GM12878 (cell line): ENCODE results near the gene CFAP45. TPM values are rescaled to one million over a fixed set of nuclear protein-coding genes. Genes with fewer than 3 reads are reported as not detected.
"Not testable (repeated sequence)": the region's sequence is repeated elsewhere in the genome, so short reads cannot be mapped to it uniquely, and the experiment has no call there.

ENCODE experiments used
- ATAC-seq: fragments of 200-7000 bp; cut with Tn5 transposase; 3 replicates; pipeline ENCODE4 v1.9.1; 2020; ENCODE audit warnings: mild to moderate bottlenecking, moderate library complexity
- BruUV-seq: library from RNA; stranded (reverse); fragments of 400-500 nt; replicated peaks from 2 replicates; lab custom pipeline; 2021; lab: Mats Ljungman, UMichigan
- CTCF ChIA-PET: fragments of 300-600 bp; sonication (Branson Sonifier 250); formaldehyde crosslinking; extraction: SDS; loops from one replicate; lab custom pipeline; 2021; ENCODE audit warnings: inconsistent platforms; lab: Yijun Ruan, JAX
- POLR2A ChIA-PET: fragments of 350-600 bp; formaldehyde crosslinking; extraction: SDS; loops from one replicate; lab custom pipeline; 2021; ENCODE audit warnings: inconsistent platforms; lab: Charles Lee
- RAD21 ChIA-PET: fragments of 300-600 bp; sonication (Branson Sonifier 250); formaldehyde crosslinking; loops from one replicate; lab custom pipeline; 2023; ENCODE audit warnings: antibody characterized with exemption; ENCODE audit not compliant: unreplicated experiment; lab: Charles Lee
- SMC1A ChIA-PET: fragments of 300-600 bp; sonication (Branson Sonifier 250); formaldehyde crosslinking; loops from one replicate; lab custom pipeline; 2023; ENCODE audit not compliant: unreplicated experiment, uncharacterized antibody; lab: Charles Lee
- DNase-seq: peaks from one replicate; pipeline ENCODE4 v3.0.0-alpha.2; 2011; ENCODE audit warnings: low read depth, low spot score
- FAIRE-seq: peaks from 3 replicates; lab custom pipeline; 2011; peaks lifted over from hg19 to GRCh38; lab: Jason Lieb, UNC
- H2AFZ ChIP-seq: 2 replicates; pipeline ENCODE4 v1.6.0; 2011; ENCODE audit warnings: low read depth, low read length, control low read depth; ENCODE audit not compliant: control insufficient read depth
- H3K27ac ChIP-seq: 2 replicates; pipeline ENCODE4 v1.5.1; 2011; ENCODE audit warnings: control low read depth; ENCODE audit not compliant: control insufficient read depth, insufficient read depth
- H3K27me3 ChIP-seq, 2 experiments: replicated peaks in 1 of 2; 2 replicates each; pipeline versions ENCODE4 v1.6.0 to v1.6.1; 2011; ENCODE audit warnings: low read length in 1 of 2; ENCODE audit not compliant: control insufficient read depth in 2 of 2, insufficient read depth in 2 of 2
- H3K36me3 ChIP-seq, 2 experiments: 2 replicates each; pipeline ENCODE4 v1.5.1; 2011; ENCODE audit warnings: low read length in 1 of 2; ENCODE audit not compliant: control insufficient read depth in 2 of 2, insufficient read depth in 2 of 2
- H3K4me1 ChIP-seq: 2 replicates; pipeline ENCODE4 v1.6.1; 2011; ENCODE audit warnings: mild to moderate bottlenecking, low read length, moderate library complexity, mixed read lengths; ENCODE audit not compliant: control insufficient read depth, insufficient read depth
- H3K4me2 ChIP-seq: 2 replicates; pipeline ENCODE4 v1.6.0; 2011; ENCODE audit warnings: control low read depth; ENCODE audit not compliant: control insufficient read depth, insufficient read depth
- H3K4me3 ChIP-seq: fragments of 200-600 bp; sonication (generic); 2 replicates; pipeline ENCODE4 v1.5.1; 2016
- H3K79me2 ChIP-seq: 2 replicates; pipeline ENCODE4 v1.6.0; 2011; ENCODE audit warnings: low read length; ENCODE audit not compliant: control insufficient read depth, insufficient read depth
- H3K9ac ChIP-seq: 2 replicates; pipeline ENCODE4 v1.8.0; 2011; ENCODE audit warnings: low read length, control low read depth, mixed read lengths; ENCODE audit not compliant: control insufficient read depth, insufficient read depth
- H3K9me3 ChIP-seq: replicated peaks from 3 replicates; pipeline ENCODE4 v1.5.1; 2011; ENCODE audit warnings: mild to moderate bottlenecking, low read length; ENCODE audit not compliant: control insufficient read depth, insufficient read depth
- H4K20me1 ChIP-seq: 2 replicates; pipeline ENCODE4 v1.6.0; 2011; ENCODE audit not compliant: control insufficient read depth, insufficient read depth
- CBX3 ChIP-seq: fragments of 200-600 bp; sonication (generic); IDR thresholded peaks from 2 replicates; pipeline ENCODE4 v1.6.1; 2016; ENCODE audit warnings: low read depth, borderline replicate concordance
- NFYA ChIP-seq: IDR thresholded peaks from 2 replicates; pipeline ENCODE4 v1.6.1; 2011; ENCODE audit warnings: low read depth, mild to moderate bottlenecking, low read length, improper control_type of control experiment, borderline replicate concordance
- NR2F1 ChIP-seq: fragments of 450-650 bp; conservative IDR thresholded peaks from 2 replicates; pipeline ENCODE4 v1.6.1; 2017; ENCODE audit warnings: mild to moderate bottlenecking
- ZBTB11 ChIP-seq: fragments of 450-650 bp; formaldehyde crosslinking; IDR thresholded peaks from 2 replicates; pipeline ENCODE4 v1.5.0; 2022; ENCODE audit warnings: mild to moderate bottlenecking, missing genetic modification characterization
- ZBTB33 ChIP-seq: fragments of 450-650 bp; IDR thresholded peaks from 2 replicates; pipeline ENCODE4 v1.6.1; 2017; ENCODE audit warnings: mild to moderate bottlenecking
- WGBS: methylation state at CpG from one replicate; pipeline ENCODE4 v1.1.6; 2016; ENCODE audit warnings: low lambda C conversion rate; ENCODE audit not compliant: insufficient replicate concordance, insufficient coverage; ENCODE audit errors: missing lambda C conversion rate; 5-methylcytosine and 5-hydroxymethylcytosine counted together
- in situ Hi-C: fragments of 300-500 bp; cut with MboI; formaldehyde crosslinking; loops from 9 replicates; pipeline ENCODE4 v1.14.3; 2018; ENCODE audit warnings: mixed read lengths
- intact Hi-C: fragments of 100-400 bp; cut with micrococcal nuclease; formaldehyde crosslinking; loops from one replicate; pipeline ENCODE4 v1.14.2; 2022; ENCODE audit not compliant: unreplicated experiment
- polyA plus RNA-seq, 11 experiments: library from polyadenylated mRNA; depleted of rRNA in 4 of 11; unstranded in 6 of 11; stranded (reverse) in 5 of 11; fragments of >200 nt; fragmentation: Nextera tagmentation in 4 of 11; fragmentation: Illumina TruSeq in 1 of 11; extraction: Ambion mirVana in 4 of 11; extraction: Trizol in 1 of 11; gene quantifications; 1 replicate in 1 of 11; 2 replicates in 10 of 11; pipeline versions ENCODE4 v1.2.1 to v1.2.3, GENCODE V29; 2011 to 2016; ENCODE audit warnings: inconsistent platforms in 2 of 11, missing spikeins in 2 of 11, low read depth in 1 of 11
- total RNA-seq, 4 experiments: library from RNA; depleted of rRNA in 3 of 4; stranded (reverse); fragments of >200 nt in 3 of 4; fragmentation: Illumina TruSeq in 1 of 4; extraction: Trizol in 1 of 4; gene quantifications; 2 replicates each; pipeline versions ENCODE4 v1.2.1 to v1.2.3, GENCODE V29; 2013 to 2021

CFAP45 gene
- total and polyA plus RNA-seq, 10 of the 15 experiments (the other 5 are each of a cell fraction or from before 2014, with no cell fraction given) = 0.43 to 0.91 (median 0.67) TPM

DNA sequence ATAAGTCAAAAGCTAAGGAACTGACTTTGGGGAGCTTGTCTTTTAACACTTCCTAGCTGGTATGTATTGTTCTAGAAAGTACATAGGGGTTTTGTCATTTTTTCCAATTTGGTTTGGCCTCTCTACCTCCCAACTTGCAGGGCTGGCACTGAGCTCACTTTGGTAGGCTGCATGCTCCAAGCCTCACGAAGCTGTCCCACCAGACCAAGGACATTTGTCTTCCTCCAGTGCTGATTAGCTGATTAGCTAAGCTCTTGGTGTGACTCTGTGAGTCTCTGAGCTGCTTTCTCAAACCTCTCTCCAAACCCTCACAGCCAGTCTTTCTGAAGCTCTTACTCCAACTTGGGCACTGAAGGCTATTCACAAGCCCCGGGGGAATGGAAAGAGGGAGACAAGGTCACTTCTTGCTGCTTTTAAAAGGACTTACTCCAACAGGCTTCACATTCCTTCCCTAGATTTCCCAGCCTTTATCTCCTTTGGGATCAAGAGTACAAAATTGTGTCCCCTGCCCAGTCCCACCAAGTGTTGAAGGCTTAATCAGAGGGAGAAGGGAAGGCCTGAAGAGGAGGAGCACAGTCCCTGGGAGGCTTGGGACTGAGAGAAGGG, 893 bp upstream of the CFAP45 start (continued):
- TF ChIP-seq ZBTB11 (CRISPR knock-in tag) (no peak), CBX3 (no peak), NFYA (no peak), NR2F1 (no peak), ZBTB33 (no peak)
- TF ChIP-seq, all 136 proteins: peak for 0

DNA sequence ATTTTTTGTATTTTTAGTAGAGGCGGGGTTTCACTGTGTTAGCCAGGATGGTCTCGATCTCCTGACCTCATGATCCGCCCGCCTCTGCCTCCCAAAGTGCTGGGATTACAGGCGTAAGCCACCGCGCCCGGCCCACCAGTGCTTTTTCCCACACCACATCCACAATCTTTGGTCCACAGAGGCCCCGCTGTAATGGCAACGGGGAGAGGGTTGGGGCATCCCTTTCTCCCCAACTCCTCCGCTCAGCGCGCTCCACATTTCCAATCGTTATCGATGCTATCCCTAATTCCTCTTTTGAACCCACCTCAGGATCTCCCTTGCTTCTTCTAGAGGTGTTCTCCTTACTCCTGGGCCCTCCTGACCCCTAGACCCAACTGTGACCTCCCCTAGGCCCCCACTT, 331 bp downstream of the CFAP45 start:
- BruUV-seq, H3K9ac ChIP-seq, H4K20me1 ChIP-seq, H3K36me3 ChIP-seq, H3K4me3 ChIP-seq, FAIRE-seq, H3K27ac ChIP-seq, intact Hi-C loops, H3K79me2 ChIP-seq, H3K4me1 ChIP-seq, DNase-seq, H3K9me3 ChIP-seq, RAD21 ChIA-PET, CTCF ChIA-PET, in situ Hi-C loops, H3K4me2 ChIP-seq, H2AFZ ChIP-seq, POLR2A ChIA-PET, H3K27me3 ChIP-seq, ATAC-seq: not testable (repeated sequence)
- WGBS = 79% methylated on average over 7 of the region's 15 CpGs
- SMC1A ChIA-PET = interaction anchor here (1.4 kb wide), 1 partner anchor 10 kb away, joined by 3 read pairs; no protein-coding TSS in a partner anchor
